NCI-H774 (cell line): ENCODE measurements around the gene SLC35B2.

Source experiments
- DNase-seq: peaks from one replicate; lab custom pipeline; 2025; lab: John Stamatoyannopoulos, UW

Gene SLC35B2

DNA sequence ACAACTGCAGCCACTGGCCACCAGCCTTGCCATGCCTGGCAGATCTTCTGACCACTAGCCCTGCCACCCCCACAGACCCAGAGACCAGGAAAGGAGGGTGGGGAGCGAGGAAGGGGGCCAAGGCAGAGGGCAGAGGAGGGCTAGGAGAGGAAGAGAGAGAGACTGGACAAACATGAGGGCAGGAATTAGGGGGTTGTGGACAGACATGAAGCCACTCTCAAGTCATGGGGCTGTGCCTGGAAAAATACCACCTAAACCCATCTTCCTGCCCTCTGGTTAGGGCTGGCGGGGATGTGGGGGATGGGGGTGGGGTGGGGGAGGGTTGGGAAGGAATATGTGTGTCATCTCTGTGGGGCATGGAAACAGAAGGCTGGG is 35.4 kb downstream of the SLC35B2 start:
- no peak for DNase-seq

DNA sequence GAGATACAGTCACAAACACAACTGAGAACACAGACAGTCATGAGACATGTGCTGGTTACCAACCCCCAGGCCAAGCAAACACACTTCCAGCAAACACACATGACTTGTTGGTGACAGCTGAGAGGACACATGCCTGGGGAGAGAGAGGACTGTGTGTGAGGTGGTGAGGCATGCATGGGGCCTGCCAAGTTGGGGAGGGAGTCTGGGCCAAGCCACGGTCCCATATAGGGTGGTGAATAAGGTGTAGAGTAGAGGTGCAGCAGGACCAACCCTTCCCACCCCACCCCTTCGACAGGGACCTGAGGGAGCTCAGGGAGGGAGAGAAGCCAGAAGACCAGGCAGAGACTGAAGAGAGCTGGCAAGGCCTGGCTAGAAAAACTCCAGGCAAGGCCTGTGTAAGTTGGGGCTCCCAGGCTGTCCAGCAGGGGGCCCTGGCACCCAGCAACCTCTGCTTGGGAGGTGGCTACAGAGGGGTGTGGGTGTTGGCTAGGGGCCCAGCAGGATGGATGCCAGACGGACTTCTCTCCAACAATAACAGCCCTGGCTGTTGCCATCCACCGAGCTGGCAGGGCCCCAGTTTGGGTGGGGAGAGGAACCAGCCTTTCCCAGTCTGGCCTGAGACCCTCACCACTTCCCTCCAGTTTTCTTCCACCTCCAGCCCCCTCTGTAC is 35.9 kb downstream of the SLC35B2 start:
- DNase-seq = peak; percentile 53

DNA sequence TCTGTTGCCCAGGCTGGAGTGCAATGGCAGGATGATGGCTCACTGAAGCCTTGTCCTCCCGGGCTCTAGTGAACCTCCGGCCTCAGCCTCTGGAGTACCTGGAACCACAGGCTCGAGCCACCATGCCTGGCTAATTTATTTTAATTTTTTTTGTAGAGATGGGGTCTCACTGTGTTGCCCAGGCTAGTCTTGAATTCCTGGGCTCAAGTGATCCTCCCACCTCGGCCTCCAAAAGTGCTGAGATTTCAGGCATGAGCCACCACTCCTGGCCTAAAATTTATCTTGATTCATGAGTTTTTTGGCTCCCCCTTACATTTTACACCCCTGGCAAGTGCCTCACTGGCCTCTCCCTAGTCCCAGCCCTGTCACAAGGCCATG is 36.4 kb downstream of the SLC35B2 start:
- no peak for DNase-seq

DNA sequence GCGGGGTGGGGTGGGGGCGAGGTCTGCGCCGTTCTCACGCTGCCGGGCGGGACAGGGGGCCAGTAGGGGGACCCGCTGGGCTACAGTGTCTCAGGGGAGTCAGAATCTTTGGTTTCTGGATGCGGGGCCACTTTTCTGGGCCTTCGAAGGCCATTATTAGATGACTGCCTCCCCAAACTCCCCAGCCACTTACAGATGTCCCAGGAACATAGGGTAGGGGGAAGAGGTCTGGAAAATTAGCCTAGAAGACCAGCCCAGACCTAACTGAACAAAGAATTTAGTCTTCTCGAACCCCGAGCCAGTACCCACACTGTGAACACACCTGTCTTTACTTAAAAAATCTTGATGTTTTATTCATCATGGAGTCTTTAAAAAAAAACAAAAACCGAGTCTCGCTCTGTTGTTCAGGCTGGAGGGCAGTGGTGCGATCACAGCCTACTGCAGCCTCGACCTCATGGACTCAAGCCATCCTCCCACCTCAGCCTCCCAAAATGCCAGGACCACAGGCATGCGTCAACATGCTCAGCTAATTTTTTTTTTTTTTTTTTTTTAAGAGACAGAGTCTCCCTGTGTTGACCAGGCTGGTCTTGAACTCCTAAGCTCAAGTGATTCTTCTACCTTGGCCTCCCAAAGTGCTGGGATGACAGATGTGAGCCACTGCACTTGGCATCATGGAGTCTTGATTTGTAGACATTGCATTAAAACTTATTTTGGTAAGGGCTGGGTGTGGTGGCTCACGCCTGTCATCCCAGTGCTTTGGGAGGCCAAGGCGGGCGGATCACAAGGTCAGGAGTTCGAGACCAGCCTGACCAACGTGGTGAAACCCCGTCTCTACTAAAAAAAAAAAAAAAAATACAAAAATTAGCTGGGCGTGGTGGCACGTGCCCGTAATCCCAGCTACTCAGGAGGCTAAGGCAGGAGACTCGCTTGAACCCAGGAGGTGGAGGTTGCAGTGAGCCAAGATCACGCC is 37.2 kb downstream of the SLC35B2 start:
- DNase-seq = no peak

DNA sequence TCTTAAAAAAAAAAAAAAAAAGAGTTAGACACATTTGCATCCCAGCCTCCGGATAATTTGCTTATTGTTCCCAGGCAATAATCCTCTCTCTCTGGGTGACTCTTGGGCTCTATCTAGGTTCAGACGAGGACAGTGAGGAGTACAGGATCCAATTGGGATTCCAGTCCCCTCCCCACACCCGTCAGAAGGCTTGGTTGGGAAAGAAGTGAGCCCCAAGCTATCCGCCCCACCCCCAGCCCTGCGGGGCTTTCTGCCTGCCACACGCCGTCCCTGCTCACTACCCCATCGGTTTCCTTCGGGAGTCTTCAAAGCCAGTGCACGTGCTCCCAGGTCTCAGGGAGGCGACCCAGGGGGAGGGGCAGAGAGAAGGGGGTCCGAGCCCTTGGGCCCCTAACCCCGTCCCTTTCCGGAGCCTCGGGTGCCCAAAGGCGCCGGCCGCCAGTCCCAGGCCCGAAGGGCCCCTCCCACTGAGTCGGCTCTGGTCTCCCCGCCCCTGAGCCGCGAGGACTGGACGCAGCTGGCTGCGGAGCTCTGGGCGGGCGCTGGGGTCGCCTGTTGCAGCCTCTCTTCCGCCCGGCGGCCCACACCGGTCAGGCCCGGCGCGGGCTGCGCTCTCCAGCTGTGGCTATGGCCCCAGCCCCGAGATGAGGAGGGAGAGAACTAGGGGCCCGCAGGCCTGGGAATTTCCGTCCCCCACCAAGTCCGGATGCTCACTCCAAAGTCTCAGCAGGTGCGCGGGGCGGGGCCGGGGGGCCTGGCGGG is 38.1 kb downstream of the SLC35B2 start:
- DNase-seq = peak; percentile 82

DNA sequence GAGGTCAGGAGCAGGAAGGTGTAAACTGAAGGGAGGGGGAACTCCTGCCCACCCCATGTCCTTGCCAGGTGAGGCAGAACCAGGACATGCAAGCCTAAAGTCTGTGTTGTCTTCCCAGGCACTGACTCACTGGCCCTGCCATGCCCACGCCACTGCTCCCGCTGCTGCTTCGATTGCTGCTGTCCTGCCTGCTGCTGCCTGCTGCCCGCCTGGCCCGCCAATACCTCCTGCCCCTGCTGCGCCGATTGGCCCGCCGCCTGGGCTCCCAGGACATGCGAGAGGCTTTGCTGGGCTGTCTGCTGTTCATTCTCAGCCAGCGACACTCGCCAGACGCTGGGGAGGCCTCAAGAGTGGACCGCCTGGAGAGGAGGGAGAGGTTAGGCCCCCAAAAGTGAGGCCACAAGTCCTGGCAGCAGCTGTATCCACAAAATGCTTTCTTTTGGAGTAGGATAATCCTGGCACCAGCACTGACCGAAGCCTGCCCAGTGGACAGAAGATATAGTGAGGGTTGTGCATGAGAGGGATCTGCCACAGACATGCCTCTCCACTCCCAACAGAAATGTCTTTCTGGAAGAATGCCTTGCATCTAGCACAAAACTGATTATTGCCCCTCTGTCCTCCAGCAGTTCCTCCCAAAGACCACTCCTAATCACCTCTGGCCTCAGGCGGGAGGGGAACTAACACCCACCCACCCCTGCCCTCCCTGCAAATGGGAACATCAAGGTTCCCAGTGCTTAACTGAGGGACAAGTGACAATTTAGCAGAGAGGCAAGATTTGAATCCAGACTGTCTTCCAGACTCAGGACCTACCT is 39.8 kb downstream of the SLC35B2 start:
- DNase-seq = no peak

DNA sequence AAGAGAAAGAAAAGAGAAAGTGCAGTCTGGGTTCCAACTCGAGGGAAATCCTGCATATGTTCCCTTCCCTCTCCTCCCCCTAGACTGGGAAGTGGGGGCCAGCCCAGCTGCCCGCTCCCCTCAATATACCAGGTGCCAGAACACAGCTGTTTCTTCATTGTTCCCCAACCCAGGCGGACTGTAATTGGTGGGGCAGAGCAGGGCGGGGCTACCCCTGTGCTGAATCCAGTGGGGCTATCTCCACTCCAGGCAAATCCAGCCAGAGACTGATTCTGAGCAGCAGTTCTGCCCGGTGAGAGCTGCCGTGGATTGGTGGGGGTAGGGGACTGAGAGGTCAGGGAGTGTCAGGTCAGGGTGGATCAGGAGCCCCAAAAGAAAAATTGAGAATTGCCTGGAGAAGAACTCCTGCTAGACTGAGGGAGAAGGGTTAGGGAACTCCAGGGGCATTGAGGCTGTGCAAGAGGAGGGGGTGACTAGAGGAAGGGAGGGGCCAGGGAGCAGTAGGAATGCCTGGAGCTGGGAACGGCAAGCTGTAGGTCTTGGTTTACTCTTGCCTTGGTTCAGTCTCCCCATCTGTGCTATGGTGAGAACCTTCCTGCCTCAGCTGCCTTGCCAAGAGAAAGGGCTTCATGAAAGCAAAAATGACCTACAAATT is 40.5 kb downstream of the SLC35B2 start, which contains the start of gene MYMX:
TSS of gene MYMX (plus strand) at position 250 of the 655 bp plus-strand sequence. CDS start 546 bp downstream, outside the sequence.
- peak; percentile 38 for DNase-seq

DNA sequence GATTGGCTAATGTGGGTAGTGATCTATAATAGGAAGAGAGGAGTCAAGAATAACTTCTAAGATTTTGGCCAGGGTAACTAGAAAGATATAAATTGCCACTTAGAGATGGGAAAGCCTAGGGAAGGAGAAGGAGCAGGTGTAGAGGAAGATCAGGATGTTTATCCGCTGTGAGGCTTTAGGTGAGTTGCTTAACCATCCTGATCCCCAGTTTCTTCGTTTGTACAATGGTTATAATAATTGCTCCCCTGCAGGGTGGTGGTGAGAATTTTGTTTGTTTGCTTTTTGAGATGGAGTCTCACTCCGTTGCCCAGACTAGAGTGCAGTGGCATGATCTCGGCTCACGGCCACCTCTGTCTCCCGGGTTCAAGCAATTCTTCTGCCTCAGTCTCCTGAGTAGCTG is 43.0 kb downstream of the SLC35B2 start:
- DNase-seq = no peak

DNA sequence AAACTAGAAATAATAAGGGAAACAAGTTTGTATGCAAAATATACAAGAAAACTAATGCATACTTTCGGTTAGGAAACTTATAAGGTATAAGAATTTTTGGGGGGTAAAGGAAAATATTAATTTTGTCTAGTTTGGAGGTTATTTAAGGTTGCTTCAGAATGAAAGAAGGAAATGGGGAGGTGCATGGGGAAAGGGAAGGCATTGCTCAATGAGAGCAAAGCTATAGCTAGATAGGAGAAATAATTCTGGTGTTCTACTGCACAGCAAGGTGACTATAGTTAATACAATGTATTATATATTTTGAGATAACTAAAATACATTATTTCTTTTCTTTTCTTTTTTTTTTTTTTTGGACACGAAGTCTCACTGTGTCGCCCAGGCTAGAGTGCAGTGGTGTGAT is 46.0 kb downstream of the SLC35B2 start:
- DNase-seq = no peak

DNA sequence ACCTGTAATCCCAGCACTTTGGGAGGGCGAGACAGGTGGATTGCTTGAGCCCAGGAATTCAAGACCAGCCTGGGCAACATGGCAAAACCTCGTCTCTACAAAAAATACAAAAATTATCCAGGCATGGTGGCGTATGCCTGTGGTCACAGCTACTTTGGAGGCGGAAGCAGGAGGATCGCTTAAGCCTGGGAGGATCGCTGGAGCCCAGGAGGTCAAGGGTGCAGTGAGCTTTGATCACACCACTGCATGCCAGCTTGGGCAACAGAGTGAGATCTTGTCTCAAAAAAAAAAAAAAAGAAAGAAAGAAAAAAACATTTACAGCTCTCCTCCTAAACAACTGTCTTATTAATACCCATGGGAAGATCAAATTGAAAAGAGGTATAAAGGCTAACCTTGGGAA is 49.4 kb downstream of the SLC35B2 start:
- DNase-seq = no peak
